Activated CD4-positive, alpha-beta memory T cell treated with anti-CD3 and anti-CD28 coated beads for 36 hours (primary cell): ENCODE results near the gene FHL3. TPM values are rescaled to one million over a fixed set of nuclear protein-coding genes. Genes with fewer than 3 reads are reported as not detected.
A peak's percentile ranks its signal among the peaks of the same experiment; 100 is the strongest.

Experiments
- CTCF ChIA-PET: fragments of 350-600 bp; sonication (Branson Sonifier 250); formaldehyde crosslinking; loops from one replicate; lab custom pipeline; 2021; ENCODE audit warnings: antibody characterized with exemption, inconsistent platforms; lab: Charles Lee
- POLR2A ChIA-PET: fragments of 350-600 bp; sonication (Branson Sonifier 250); formaldehyde crosslinking; loops from one replicate; lab custom pipeline; 2021; ENCODE audit warnings: antibody characterized with exemption; lab: Charles Lee
- DNase-seq: peaks from one replicate; pipeline ENCODE4 v3.0.0-alpha.2; 2020
- H3K27ac Mint-ChIP-seq: one replicate; pipeline ENCODE4 v1.8.0; 2021; ENCODE audit warnings: mixed read lengths
- H3K27me3 Mint-ChIP-seq: one replicate; pipeline ENCODE4 v1.8.0; 2021; ENCODE audit warnings: mixed read lengths
- H3K36me3 Mint-ChIP-seq: one replicate; pipeline ENCODE4 v1.8.0; 2021; ENCODE audit warnings: mixed read lengths
- H3K4me1 Mint-ChIP-seq: one replicate; pipeline ENCODE4 v1.8.0; 2021; ENCODE audit warnings: low read depth, mixed read lengths
- H3K4me3 Mint-ChIP-seq: one replicate; pipeline ENCODE4 v1.8.0; 2021; ENCODE audit warnings: mild to moderate bottlenecking, mixed read lengths
- H3K9me3 Mint-ChIP-seq: one replicate; pipeline ENCODE4 v1.8.0; 2021; ENCODE audit warnings: mixed read lengths
- intact Hi-C: fragments of 100-400 bp; cut with micrococcal nuclease; formaldehyde crosslinking; loops from one replicate; pipeline ENCODE4 v1.15.1; 2023
- total RNA-seq, 2 experiments: library from RNA; stranded (reverse); gene quantifications; one replicate each; pipeline ENCODE4 v1.2.3, GENCODE V29; 2021

Gene FHL3, protein sequence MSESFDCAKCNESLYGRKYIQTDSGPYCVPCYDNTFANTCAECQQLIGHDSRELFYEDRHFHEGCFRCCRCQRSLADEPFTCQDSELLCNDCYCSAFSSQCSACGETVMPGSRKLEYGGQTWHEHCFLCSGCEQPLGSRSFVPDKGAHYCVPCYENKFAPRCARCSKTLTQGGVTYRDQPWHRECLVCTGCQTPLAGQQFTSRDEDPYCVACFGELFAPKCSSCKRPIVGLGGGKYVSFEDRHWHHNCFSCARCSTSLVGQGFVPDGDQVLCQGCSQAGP
- total RNA-seq = 10 to 100 TPM; 14.4 to 14.7 TPM

DNA sequence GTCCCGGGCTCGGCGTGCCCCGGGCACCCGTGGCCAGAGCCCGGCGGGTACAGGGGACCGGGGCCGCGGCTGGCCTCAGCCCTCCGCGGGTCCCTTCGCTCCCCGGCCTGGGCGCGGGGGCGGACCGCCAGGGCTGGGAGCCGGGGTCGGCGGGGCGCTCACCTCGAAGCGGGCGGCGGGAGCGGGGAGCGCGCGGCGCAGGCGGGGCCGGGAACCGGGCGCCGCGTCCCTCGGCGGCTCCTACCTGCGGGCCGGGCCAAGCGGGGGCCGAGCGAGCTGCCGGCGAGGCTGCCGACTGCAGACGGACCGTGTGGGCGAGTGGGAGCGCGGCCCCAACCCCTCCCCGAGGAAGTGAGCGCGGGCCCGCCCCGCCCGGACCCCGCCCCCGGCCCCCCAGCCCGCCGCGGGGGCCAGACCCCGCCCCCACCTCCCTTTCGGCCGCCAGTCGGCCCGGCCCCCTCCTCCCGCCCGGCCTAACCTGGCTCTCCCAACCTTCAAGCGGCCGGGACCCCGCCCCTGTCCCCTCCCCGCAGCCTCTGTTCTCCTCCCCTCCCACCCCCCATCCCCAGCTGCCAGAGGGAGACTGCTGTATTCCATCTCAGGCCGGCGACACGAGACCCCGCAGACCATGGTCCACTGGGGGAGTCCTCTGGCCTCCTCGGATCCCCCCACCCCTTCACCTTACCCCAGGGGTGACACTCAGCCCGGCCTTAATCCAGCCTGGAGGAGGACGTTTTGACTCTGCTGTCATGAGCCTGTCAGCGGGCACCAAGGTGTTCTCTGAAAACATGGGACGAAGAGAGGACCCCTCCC, at the start of gene FHL3:
FHL3 (minus strand) TSS at position 320 of the 813 bp plus-strand sequence. CDS start 6,102 bp downstream, outside the sequence.
- peak; percentile 60 for DNase-seq
- ChIA-PET CTCF (no interaction called here), POLR2A (no interaction called here)
- Mint-ChIP-seq H3K4me1 (peaks cover 41% of the 10 kb centered on the region), H3K36me3 (peaks cover 4% of the 10 kb centered on the region), H3K27ac (peak within 1 kb of the TSS; percentile 61), H3K4me3 (peak within 1 kb of the TSS; percentile 80), H3K27me3 (peaks cover 1% of the 10 kb centered on the region), H3K9me3 (no peaks in the 10 kb centered on the region)
- intact Hi-C loops = no loop called here

DNA sequence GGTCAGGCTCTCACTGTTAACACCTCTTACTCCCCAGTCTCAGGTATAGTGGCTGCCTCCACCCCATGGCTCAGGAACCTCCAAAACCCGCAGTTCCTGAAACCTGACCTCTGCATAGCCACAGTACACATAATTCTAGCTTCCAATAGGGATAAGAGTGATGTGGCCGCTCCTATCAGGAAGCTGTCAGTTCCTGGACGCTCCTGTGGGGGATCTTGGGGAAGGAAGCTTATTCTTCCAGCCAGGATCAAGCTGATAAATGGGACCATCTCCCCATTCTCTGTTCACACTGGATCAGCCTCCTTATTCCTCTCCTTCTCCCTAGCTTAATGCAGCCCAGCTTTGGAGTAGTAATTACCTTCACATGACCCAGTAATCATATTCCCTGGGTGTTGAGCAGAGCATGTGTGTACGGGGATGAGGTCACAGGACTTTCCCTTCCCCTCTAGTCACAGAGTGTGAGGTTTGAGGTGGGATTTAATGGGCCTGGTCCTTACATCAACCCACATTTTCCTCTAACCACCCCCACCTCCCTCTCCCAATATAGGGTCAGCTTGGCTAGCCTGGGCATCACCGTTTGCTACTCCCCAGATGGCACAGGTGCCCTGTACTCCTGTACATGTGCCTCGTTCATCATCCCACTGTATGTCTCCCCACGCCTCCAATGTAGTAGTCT, 48.2 kb upstream of the FHL3 start:
- DNase-seq = no peak
- Mint-ChIP-seq H3K9me3 (no peaks in the 10 kb centered on the region), H3K36me3 (no peaks in the 10 kb centered on the region), H3K27me3 (peaks cover 3% of the 10 kb centered on the region), H3K4me3 (no peak overlapping the region), H3K4me1 (peaks cover 10% of the 10 kb centered on the region), H3K27ac (no peak overlapping the region)
- POLR2A ChIA-PET = no interaction called here
- intact Hi-C loops = no loop called here
- CTCF ChIA-PET = interaction anchor here (2.7 kb wide), 1 partner anchor 19 kb away, joined by 15 read pairs; no protein-coding TSS in a partner anchor

DNA sequence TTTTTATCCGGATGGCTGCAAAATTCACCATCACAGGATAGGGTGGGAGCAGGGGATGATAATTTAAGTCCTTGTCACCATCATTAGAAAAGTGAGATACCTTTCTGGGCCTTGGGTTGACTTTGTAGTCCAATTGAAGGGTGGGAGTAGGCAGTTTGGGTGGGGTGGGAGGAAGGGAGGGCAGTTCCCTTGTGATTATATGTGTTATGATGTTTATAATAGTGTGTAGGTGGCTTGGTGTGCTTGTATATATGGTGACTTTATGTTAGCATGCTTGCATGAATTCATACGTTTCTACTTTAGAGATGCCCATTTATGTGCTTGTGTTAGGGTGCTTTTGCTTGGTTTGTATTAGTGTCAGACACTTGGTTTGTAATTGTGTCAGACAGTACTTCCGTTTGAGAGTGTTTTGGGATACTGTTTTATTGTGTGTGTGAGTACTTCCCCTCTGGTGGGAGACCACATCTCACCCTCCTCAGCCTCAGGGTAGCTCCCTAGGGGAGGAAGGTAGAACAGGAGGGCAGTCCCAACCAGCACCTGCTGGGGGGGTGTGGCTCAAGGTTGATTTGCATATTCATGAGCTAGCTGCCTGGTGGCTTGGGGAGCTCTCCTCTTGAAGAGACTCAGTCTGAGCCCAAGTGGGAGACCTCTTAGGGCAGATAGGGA, 47.6 kb upstream of the FHL3 start:
- no peaks in the 10 kb centered on the region for H3K9me3 Mint-ChIP-seq
- POLR2A ChIA-PET = no interaction called here
- intact Hi-C loops = no loop called here

DNA sequence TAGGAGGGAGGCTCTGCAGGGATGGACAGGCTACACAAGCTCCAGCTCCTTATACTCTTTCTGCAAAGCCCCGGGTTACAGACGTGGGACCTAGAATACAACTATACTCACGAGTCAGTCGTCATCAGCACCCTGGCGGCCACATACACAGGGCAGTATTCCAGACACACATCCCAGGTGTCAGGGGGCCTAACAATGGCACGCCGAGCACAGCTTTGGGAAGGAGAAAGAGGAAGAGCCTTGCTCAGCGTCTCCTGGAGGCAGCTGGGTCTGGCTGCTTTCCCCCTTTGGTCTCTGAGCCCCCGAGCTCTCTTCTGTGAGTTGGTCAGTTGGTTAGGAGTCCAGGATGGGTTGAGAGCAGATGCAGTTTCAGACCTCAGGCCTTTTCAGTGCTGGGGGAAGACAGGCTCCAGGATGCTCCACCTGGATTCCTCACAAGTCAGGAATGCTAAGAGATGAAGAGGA, 45.8 kb upstream of the FHL3 start:
- ChIA-PET POLR2A (interaction anchor here (0.7 kb wide), 1 partner anchor 14 kb away, joined by 3 read pairs; no protein-coding TSS in a partner anchor), CTCF (no interaction called here)
- Mint-ChIP-seq H3K36me3 (no peaks in the 10 kb centered on the region), H3K9me3 (no peaks in the 10 kb centered on the region), H3K4me3 (no peak overlapping the region), H3K27ac (no peak overlapping the region), H3K4me1 (peaks cover 10% of the 10 kb centered on the region), H3K27me3 (peaks cover 13% of the 10 kb centered on the region)
- intact Hi-C loops = no loop called here
- no peak for DNase-seq

More for the DNA sequence above, 47.6 kb upstream of the FHL3 start:
- Mint-ChIP-seq H3K27me3 (peaks cover 6% of the 10 kb centered on the region), H3K4me1 (peaks cover 10% of the 10 kb centered on the region), H3K4me3 (no peak overlapping the region), H3K27ac (no peak overlapping the region), H3K36me3 (no peaks in the 10 kb centered on the region)
- CTCF ChIA-PET = interaction anchor here (2.7 kb wide), 1 partner anchor 19 kb away, joined by 15 read pairs; no protein-coding TSS in a partner anchor
- DNase-seq = no peak

DNA sequence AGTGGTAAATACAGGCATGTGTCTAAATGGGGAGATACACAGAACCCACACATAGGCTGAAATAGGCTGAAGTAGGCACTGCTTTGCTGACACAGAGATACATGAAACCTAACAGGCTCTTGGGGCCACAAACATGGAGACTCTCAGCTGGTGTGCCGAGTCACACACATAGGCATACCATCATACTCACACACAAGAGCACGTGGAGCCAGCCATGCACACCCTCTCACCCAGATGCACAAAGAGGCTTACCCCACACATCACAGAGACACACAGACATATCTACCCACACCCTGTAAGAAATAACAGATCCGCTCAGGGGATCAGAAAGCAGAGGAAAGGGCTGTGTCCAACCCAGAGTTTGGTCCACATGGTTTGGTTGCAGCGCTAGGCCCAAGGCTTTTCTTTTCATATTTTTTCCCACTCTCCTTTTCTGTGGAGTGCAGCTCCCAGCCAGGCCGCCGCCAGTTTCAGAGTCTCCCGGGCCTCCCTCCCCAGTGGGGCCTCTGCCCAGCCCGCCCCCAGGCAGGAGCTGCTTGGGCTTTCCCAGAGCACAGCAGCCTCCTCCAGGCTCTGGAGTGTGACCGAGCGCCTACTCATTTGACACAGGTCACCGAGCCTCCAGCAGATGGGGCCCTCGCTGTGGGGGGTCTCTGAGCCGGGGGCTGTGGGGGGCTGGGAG, 45.2 kb upstream of the FHL3 start:
- Mint-ChIP-seq H3K9me3 (no peaks in the 10 kb centered on the region), H3K4me1 (peaks cover 10% of the 10 kb centered on the region), H3K27me3 (peaks cover 15% of the 10 kb centered on the region), H3K4me3 (no peak overlapping the region), H3K36me3 (no peaks in the 10 kb centered on the region), H3K27ac (no peak overlapping the region)
- POLR2A ChIA-PET = interaction anchor here (0.7 kb wide), 1 partner anchor 14 kb away, joined by 3 read pairs; no protein-coding TSS in a partner anchor
- CTCF ChIA-PET = no interaction called here
- intact Hi-C loops = no loop called here
- DNase-seq = no peak

DNA sequence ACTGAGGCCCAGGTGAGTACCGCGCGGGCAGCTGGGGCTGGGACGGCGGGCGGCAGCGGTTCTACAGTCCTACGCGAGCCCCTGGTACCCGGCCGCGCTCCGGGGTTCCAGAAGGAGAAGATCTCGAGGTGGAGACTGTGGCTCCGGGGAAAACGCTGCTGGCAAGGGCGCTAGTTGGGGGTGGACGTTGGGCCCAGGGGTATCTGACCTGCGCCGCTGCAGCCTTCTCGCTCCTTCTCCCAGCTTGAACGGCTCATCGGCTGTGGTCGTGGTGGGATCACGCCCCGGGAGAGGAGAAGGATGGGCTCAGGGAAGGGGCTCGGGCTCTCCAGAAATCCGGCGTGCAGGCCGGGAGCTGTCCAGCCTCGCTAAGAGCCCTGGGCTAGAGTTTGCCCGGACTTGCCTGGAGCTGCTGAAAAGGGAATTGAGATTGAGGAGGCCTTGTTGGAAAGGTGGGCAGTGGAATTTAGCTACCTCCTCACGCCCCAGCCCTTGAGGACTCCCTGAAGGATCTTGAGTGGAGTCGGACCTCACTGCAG, 42.4 kb upstream of the FHL3 start:
- Mint-ChIP-seq H3K9me3 (no peaks in the 10 kb centered on the region), H3K27me3 (peaks cover 31% of the 10 kb centered on the region), H3K4me1 (peaks cover 9% of the 10 kb centered on the region), H3K36me3 (no peaks in the 10 kb centered on the region), H3K4me3 (peak overlapping the region; percentile 69), H3K27ac (no peak overlapping the region)
- intact Hi-C loops = no loop called here
- POLR2A ChIA-PET = interaction anchor here (1.9 kb wide), 1 partner anchor 17 kb away, joined by 8 read pairs; no protein-coding TSS in a partner anchor
- CTCF ChIA-PET = interaction anchor here (3.4 kb wide), 1 partner anchor 24 kb away, joined by 22 read pairs; no protein-coding TSS in a partner anchor
- no peak for DNase-seq

DNA sequence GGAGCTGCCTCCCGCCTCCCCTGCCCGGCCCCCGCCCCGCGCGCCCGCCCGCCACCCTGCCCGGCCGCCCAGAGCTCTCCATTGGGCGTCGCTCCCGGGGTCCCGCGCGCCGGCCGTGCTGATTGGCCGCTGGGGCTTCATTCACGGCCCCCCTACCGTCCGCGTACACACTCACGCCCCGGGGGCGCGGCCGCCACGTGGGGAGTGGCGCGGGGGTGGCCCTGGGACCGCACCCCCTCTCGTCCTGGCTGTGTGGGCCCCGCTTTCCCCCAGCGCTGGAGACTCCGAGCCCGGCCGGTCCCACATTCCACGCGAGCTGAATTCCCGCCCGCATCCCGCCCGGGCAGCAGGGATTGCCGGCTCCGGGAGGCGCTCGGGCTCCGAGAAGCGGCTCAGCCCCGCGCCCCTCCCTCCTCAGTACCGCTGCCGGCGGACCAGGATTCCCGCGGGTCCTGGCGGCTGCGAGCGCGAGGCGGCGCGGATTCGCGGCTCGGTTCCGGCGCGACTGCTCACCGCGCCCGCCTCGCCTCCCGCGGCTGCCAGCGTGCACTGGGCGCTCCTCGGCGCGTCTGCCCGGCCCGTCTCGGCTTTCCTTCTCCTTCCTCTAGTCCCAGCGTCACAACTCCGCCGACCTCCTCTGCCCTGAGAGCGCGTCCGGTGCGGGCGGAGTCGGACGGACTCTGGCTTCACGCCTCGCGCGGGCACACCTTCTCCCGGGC, 41.7 kb upstream of the FHL3 start:
- Mint-ChIP-seq H3K4me1 (peaks cover 7% of the 10 kb centered on the region), H3K27me3 (peaks cover 37% of the 10 kb centered on the region), H3K4me3 (peak overlapping the region; percentile 69), H3K36me3 (no peaks in the 10 kb centered on the region), H3K27ac (no peak overlapping the region), H3K9me3 (no peaks in the 10 kb centered on the region)
- intact Hi-C loops = no loop called here
- ChIA-PET POLR2A (interaction anchor here (1.9 kb wide), 1 partner anchor 17 kb away, joined by 8 read pairs; no protein-coding TSS in a partner anchor), CTCF (interaction anchor here (0.8 to 3.4 kb wide), 5 partner anchors 10 to 789 kb away, joined by 3 to 22 read pairs (median 5); no protein-coding TSS in a partner anchor)
- peak; percentile 78 for DNase-seq

DNA sequence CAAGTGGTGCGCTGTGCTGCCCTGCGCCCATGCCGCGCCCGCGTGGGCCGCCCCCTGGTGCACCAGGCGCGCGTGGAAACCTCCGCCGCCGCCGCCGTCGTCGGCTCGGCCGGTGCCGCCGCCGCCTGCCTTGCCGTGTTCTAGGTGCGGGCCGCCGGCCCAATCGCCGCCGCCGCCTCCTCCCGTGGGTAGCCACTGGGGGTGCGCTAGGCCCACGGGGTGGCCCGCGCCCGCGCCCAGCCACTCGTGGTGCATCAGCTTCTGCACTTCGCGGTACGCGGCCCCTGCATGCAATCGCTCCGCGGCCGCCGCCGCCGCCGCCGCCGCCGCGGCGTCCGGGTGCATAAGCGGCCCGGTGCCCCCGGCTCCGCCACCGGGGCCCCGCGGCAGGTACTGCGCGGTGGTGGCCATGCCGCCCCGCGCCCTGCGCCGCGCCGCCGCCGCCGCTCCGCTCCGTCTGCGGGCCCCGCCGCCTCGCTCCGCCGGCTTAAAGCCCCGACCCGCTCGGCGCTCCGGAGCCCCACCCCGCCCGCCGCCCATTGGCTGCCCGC, 41.1 kb upstream of the FHL3 start, which contains the start of gene POU3F1:
POU3F1 (minus strand) TSS at position 461 of the 551 bp plus-strand sequence; CDS start at position 411, 50 bp downstream.
- intact Hi-C loops = no loop called here
- H3K4me1 Mint-ChIP-seq = peaks cover 7% of the 10 kb centered on the region

DNA sequence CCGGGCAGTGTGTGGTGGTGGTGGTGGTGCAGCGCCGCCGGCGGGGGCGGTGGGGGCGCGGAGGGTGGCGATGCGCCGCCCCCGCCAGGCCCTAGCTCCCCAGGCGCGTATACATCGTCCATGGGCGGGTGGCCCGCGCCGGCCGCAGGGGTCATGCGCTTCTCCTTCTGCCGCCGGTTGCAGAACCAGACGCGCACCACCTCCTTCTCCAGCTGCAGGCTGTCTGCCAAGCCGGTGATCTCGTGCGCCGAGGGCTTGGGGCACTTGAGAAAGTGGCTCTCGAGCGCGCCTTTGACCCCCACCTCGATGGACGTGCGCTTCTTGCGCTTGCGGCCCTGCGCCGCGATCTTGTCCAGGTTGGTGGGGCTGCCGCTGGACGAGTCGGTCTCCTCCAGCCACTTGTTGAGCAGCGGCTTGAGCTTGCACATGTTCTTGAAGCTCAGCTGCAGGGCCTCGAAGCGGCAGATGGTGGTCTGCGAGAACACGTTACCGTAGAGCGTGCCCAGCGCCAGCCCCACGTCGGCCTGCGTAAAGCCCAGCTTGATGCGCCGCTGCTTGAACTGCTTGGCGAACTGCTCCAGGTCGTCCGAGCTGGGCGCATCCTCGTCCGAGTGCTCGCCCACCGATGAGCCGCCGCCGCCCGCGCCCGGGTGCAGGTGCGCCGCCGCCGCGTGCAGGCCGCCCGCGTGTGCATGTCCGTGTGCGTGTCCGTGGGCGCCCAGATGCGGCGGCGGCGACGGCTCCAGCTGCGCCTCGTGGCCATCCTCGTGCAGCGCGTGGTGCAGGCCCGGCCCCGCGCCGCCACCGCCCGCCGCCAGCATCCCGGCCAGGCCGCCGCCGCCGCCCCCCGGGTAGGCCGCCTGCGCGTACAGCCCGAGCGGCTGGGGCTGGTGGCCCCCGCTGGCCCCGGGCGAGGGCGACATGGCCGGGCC, 40.4 kb upstream of the FHL3 start:
- DNase-seq = no peak
- Mint-ChIP-seq H3K36me3 (no peaks in the 10 kb centered on the region), H3K4me3 (no peak overlapping the region), H3K9me3 (no peaks in the 10 kb centered on the region), H3K4me1 (peaks cover 7% of the 10 kb centered on the region), H3K27me3 (peaks cover 47% of the 10 kb centered on the region), H3K27ac (no peak overlapping the region)
- intact Hi-C loops = no loop called here
- ChIA-PET CTCF (interaction anchor here (1.1 to 3.4 kb wide), 3 partner anchors 16 to 185 kb away, joined by 3 to 22 read pairs (median 5); no protein-coding TSS in a partner anchor), POLR2A (interaction anchor here (1.6 to 1.9 kb wide), 2 partner anchors 15 to 18 kb away, joined by 7 to 8 read pairs; no protein-coding TSS in a partner anchor)

More for the DNA sequence above, 41.1 kb upstream of the FHL3 start, which contains the start of gene POU3F1:
- no peak within 1 kb of the TSS for H3K27ac Mint-ChIP-seq
- no peaks in the 10 kb centered on the region for H3K36me3 Mint-ChIP-seq
- ChIA-PET CTCF (interaction anchor here (0.8 to 3.4 kb wide), 5 partner anchors 9 to 789 kb away, joined by 3 to 22 read pairs (median 5); no protein-coding TSS in a partner anchor), POLR2A (interaction anchor here (1.6 to 1.9 kb wide), 2 partner anchors 16 to 18 kb away, joined by 7 to 8 read pairs; no protein-coding TSS in a partner anchor)
- peak within 1 kb of the TSS; percentile 69 for H3K4me3 Mint-ChIP-seq
- H3K27me3 Mint-ChIP-seq = peaks cover 44% of the 10 kb centered on the region
- H3K9me3 Mint-ChIP-seq = no peaks in the 10 kb centered on the region
- no peak for DNase-seq
